CD4-positive, alpha-beta T cell treated with Interleukin-4 for 1 hour (primary cell): Measurements from ENCODE around the gene RSPH9.
A peak's percentile ranks its signal among the peaks of the same experiment; 100 is the strongest.

Source experiments
- DNase-seq, 2 donors: peaks; one replicate each; pipeline ENCODE4 v3.0.0-alpha.2; 2020 to 2022

RSPH9 gene

GRCh38 chr6:43644940-43645612 is at the start of gene RSPH9:
TSS of gene RSPH9 (plus strand) at chr6:43645036. CDS start at chr6:43645099, 63 bp downstream.
- DNase-seq = peak; percentile 71 to 75

GRCh38 chr6:43600595-43600994 is 44.2 kb upstream of the RSPH9 start:
- DNase-seq = no peak

GRCh38 chr6:43604174-43604573 is 40.7 kb upstream of the RSPH9 start:
- DNase-seq = no peak

GRCh38 chr6:43606019-43606418 is 38.8 kb upstream of the RSPH9 start:
- DNase-seq = no peak

GRCh38 chr6:43608310-43608763 is 36.5 kb upstream of the RSPH9 start:
- peak; percentile 44 to 59 for DNase-seq

- no peak for DNase-seq
Measured at GRCh38 chr6:43608807-43609206, 36.0 kb upstream of the RSPH9 start.

- DNase-seq = no peak
Measured at GRCh38 chr6:43609402-43609801, 35.4 kb upstream of the RSPH9 start.

GRCh38 chr6:43610431-43610830 is 34.4 kb upstream of the RSPH9 start:
- no peak for DNase-seq

GRCh38 chr6:43613721-43614395 is 31.0 kb upstream of the RSPH9 start:
- DNase-seq = no peak

GRCh38 chr6:43614396-43614730 is 30.5 kb upstream of the RSPH9 start:
- no peak for DNase-seq

- no peak for DNase-seq
Measured at GRCh38 chr6:43616725-43617472, 27.9 kb upstream of the RSPH9 start.

GRCh38 chr6:43621078-43621835 is 23.6 kb upstream of the RSPH9 start:
- no peak for DNase-seq

- no peak for DNase-seq
Measured at GRCh38 chr6:43621836-43622180, 23.0 kb upstream of the RSPH9 start.

- DNase-seq = no peak
Measured at GRCh38 chr6:43622541-43622940, 22.3 kb upstream of the RSPH9 start.

- DNase-seq = no peak
Measured at GRCh38 chr6:43623880-43624785, 20.7 kb upstream of the RSPH9 start.

GRCh38 chr6:43624786-43625288 is 20.0 kb upstream of the RSPH9 start:
- DNase-seq = no peak

- DNase-seq = no peak
Measured at GRCh38 chr6:43625393-43625992, 19.3 kb upstream of the RSPH9 start.

GRCh38 chr6:43627008-43627825 is 17.6 kb upstream of the RSPH9 start:
- DNase-seq = peak in 1 of 2 donors; percentile 61

GRCh38 chr6:43628393-43629103 is 16.3 kb upstream of the RSPH9 start:
- peak; percentile 47 to 67 for DNase-seq

GRCh38 chr6:43629104-43629504 is 15.7 kb upstream of the RSPH9 start, which contains the start of gene GTPBP2:
TSS of gene GTPBP2 (minus strand) at chr6:43629264. CDS start at chr6:43629162, 102 bp downstream.
- peak; percentile 96 to 97 for DNase-seq
